ENCODE results near the gene SLC25A45. TPM values are rescaled to one million over a fixed set of nuclear protein-coding genes. Genes with fewer than 3 reads are reported as not detected.

Gene SLC25A45
- polyA plus RNA-seq, 1 of the 3 experiments (the other 2 are of a cell fraction): 3.6 TPM

DNA sequence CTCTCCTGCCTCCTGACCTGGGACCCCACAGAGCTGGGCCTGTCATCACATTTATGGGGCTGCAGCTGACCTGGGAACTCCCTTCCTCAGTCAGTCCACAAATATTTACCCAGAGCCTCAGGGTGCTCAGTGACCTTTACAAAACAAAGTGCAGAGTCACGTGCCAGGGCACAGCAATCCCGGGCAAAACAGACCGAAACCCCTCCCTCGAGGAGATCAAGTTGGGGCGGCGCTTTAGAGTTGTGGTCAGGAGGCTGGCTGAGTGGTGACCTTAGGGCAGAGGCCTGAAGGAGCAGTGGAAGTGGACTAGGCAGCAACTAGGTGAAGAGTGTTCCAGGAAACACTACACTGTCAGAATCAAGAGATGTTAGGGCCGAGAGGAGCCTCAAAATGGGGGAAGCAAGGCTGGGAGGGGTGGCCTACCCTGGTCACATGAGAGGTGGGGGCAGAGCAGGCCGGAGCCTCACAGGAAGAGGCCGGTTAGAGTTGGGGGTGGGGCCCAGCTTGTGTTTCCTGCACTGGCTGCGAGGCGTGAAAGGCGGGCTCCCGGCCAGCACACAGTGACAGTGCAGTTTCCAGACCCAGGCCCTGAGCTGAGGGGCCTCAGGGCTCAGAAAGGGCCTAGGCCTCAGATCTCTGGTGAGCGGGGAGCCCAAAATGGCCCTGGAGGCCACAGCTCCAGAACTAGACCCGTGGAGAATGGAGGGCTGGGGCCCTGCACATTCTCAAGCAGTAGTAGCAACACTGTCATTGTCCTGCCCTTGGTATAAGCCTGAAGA lies 36.4 kb upstream of the SLC25A45 start:
- Histone ChIP-seq H3K4me2 (peak overlapping the region; percentile 94), H3K4me3 (ENCODE audit: low read depth in 2 of 2, low read length in 1 of 2) (peak overlapping the region; percentile 13 to 18; a peak in 3 of 4 replicates), H3K36me3 (replicated peaks in 1 of 2; ENCODE audit: control insufficient read depth in 1 of 2, insufficient read depth in 2 of 2, low read length in 1 of 2) (peaks cover 1 to 9% of the 10 kb centered on the region in 2 experiments), H4K20me1 (ENCODE audit: insufficient read depth) (peaks cover 12% of the 10 kb centered on the region), H3K4me1 (ENCODE audit: control insufficient read depth in 1 of 2, insufficient read depth in 2 of 2, low read depth in 1 of 2, low read length in 1 of 2) (peaks cover 50 to 61% of the 10 kb centered on the region in 2 experiments), H3K79me2 (ENCODE audit: insufficient read depth) (peaks cover 78% of the 10 kb centered on the region), H3F3A (replicated peaks; ENCODE audit: insufficient read depth) (peaks cover 52% of the 10 kb centered on the region), H3K9me2 (no peaks in the 10 kb centered on the region), H3K9ac (peak overlapping the region; percentile 98), H3K9me3 (no peaks in the 10 kb centered on the region), H2AFZ (ENCODE audit: low read depth) (no peak overlapping the region), H3K27ac (ENCODE audit: low read depth in 2 of 2, low read length in 1 of 2) (peak overlapping the region; percentile 100), H3K27me3 (ENCODE audit: insufficient read depth) (no peaks in the 10 kb centered on the region)
- TF ChIP-seq CHD2 (IDR thresholded peaks at IDR 0.05; ENCODE audit: low read length, partially characterized antibody) (peak; percentile 80), FOXJ3 (CRISPR knock-in tag; IDR thresholded peaks at IDR 0.05) (no peak), RXRA (IDR thresholded peaks at IDR 0.05; ENCODE audit: borderline replicate concordance, low read depth) (peak; percentile 46; the same call in 1 of the 2 replicates), FOSL2 (IDR thresholded peaks at IDR 0.05; ENCODE audit: borderline replicate concordance, low read depth) (no peak), NFIC (IDR thresholded peaks at IDR 0.05; ENCODE audit: borderline replicate concordance) (peak; percentile 86), RFX5 (IDR thresholded peaks at IDR 0.05; ENCODE audit: low read length) (0 out of 2 replicates have a peak, but pooled peaks have one; percentile 9), MXI1 (IDR thresholded peaks at IDR 0.05; ENCODE audit: low read depth, low read length) (peak; percentile 50; the same call in 1 of the 2 replicates), TCF12 (IDR thresholded peaks at IDR 0.05) (peak; percentile 27), ELF1 (IDR thresholded peaks at IDR 0.05) (no peak), JUND (IDR thresholded peaks at IDR 0.05) (no peak), EP300 (IDR thresholded peaks at IDR 0.05; ENCODE audit: borderline replicate concordance in 1 of 2, low read depth in 1 of 2, low read length in 1 of 2) (peak; percentile 36 to 65; a peak in 3 of 4 replicates), POLR2AphosphoS5 (IDR thresholded peaks at IDR 0.05; ENCODE audit: low read depth, low read length) (peak; percentile 55; the same call in 1 of the 2 replicates), GABPA (IDR thresholded peaks at IDR 0.05; ENCODE audit: low read depth) (peak; percentile 68), TEAD4 (IDR thresholded peaks at IDR 0.05; ENCODE audit: borderline replicate concordance, insufficient read depth) (0 out of 2 replicates have a peak, but pooled peaks have one; percentile 9), TAF1 (IDR thresholded peaks at IDR 0.05; ENCODE audit: borderline replicate concordance, low read depth, low read length) (peak; percentile 58; the same call in 1 of the 2 replicates), SMC3 (IDR thresholded peaks at IDR 0.05; ENCODE audit: low read depth, low read length) (no peak), NRF1 (IDR thresholded peaks at IDR 0.05; ENCODE audit: low read depth, low read length) (no peak)
- TF ChIP-seq, protein P1, sequence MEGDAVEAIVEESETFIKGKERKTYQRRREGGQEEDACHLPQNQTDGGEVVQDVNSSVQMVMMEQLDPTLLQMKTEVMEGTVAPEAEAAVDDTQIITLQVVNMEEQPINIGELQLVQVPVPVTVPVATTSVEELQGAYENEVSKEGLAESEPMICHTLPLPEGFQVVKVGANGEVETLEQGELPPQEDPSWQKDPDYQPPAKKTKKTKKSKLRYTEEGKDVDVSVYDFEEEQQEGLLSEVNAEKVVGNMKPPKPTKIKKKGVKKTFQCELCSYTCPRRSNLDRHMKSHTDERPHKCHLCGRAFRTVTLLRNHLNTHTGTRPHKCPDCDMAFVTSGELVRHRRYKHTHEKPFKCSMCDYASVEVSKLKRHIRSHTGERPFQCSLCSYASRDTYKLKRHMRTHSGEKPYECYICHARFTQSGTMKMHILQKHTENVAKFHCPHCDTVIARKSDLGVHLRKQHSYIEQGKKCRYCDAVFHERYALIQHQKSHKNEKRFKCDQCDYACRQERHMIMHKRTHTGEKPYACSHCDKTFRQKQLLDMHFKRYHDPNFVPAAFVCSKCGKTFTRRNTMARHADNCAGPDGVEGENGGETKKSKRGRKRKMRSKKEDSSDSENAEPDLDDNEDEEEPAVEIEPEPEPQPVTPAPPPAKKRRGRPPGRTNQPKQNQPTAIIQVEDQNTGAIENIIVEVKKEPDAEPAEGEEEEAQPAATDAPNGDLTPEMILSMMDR (IDR thresholded peaks at IDR 0.05): no peak
- TF ChIP-seq, protein P2, sequence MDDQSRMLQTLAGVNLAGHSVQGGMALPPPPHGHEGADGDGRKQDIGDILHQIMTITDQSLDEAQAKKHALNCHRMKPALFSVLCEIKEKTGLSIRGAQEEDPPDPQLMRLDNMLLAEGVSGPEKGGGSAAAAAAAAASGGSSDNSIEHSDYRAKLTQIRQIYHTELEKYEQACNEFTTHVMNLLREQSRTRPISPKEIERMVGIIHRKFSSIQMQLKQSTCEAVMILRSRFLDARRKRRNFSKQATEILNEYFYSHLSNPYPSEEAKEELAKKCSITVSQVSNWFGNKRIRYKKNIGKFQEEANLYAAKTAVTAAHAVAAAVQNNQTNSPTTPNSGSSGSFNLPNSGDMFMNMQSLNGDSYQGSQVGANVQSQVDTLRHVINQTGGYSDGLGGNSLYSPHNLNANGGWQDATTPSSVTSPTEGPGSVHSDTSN (IDR thresholded peaks at IDR 0.05): 0 out of 2 replicates have a peak, but pooled peaks have one; percentile 31
- TF ChIP-seq, protein P3, sequence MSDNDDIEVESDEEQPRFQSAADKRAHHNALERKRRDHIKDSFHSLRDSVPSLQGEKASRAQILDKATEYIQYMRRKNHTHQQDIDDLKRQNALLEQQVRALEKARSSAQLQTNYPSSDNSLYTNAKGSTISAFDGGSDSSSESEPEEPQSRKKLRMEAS (IDR thresholded peaks at IDR 0.05; ENCODE audit: low read depth): peak; percentile 88
- TF ChIP-seq, protein P4, sequence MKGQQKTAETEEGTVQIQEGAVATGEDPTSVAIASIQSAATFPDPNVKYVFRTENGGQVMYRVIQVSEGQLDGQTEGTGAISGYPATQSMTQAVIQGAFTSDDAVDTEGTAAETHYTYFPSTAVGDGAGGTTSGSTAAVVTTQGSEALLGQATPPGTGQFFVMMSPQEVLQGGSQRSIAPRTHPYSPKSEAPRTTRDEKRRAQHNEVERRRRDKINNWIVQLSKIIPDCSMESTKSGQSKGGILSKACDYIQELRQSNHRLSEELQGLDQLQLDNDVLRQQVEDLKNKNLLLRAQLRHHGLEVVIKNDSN (IDR thresholded peaks at IDR 0.05; ENCODE audit: borderline replicate concordance, low read depth): peak; percentile 86
- DNase-seq: peak; percentile 91
- POLR2A ChIA-PET: interaction anchor here (1.1 to 17.2 kb wide), 6 partner anchors 9 to 79 kb away, joined by 5 to 1027 read pairs (median 10); partner anchors contain the start of gene MALAT1
- WGBS (ENCODE audit: low lambda C conversion rate): 3% methylated on average over 9 of the region's 15 CpGs
- CTCF ChIA-PET: interaction anchor here (0.7 to 13.0 kb wide), 12 partner anchors 12 to 1111 kb away, joined by 3 to 223 read pairs (median 5); partner anchors contain the start of genes MALAT1 and SLC25A45

Data from SK-N-SH (cell line).